HepG2 (cell line): ENCODE results near the gene DRAP1. TPM values are rescaled to one million over a fixed set of nuclear protein-coding genes. Genes with fewer than 3 reads are reported as not detected.

ENCODE experiments used
- CCAR2 ChIP-seq: fragments of 200-400 bp; formaldehyde crosslinking; optimal IDR thresholded peaks from 2 replicates; pipeline ENCODE3; 2018; ENCODE audit warnings: low read depth, mild to moderate bottlenecking, low read length, moderate library complexity
- ETS1 ChIP-seq: sonication (generic); formaldehyde crosslinking; IDR thresholded peaks from 2 replicates; pipeline ENCODE4 v1.4.0; 2020; ENCODE audit warnings: missing genetic modification reagents
- FOXC1 ChIP-seq: sonication (generic); formaldehyde crosslinking; IDR thresholded peaks from 2 replicates; pipeline ENCODE4 v1.8.0; 2022; ENCODE audit warnings: mild to moderate bottlenecking, missing genetic modification reagents, borderline replicate concordance
- HOXA3 ChIP-seq: sonication (generic); formaldehyde crosslinking; IDR thresholded peaks from 2 replicates; pipeline ENCODE4 v1.5.0; 2020; ENCODE audit warnings: missing genetic modification reagents
- MEF2D ChIP-seq: sonication (generic); formaldehyde crosslinking; IDR thresholded peaks from 2 replicates; pipeline ENCODE4 v1.5.1; 2020; ENCODE audit warnings: mild to moderate bottlenecking, missing genetic modification reagents
- NFATC3 ChIP-seq: sonication (generic); formaldehyde crosslinking; IDR thresholded peaks from 2 replicates; pipeline ENCODE4 v1.5.1; 2020; ENCODE audit warnings: mild to moderate bottlenecking, missing genetic modification reagents
- NFIC ChIP-seq: IDR thresholded peaks from 2 replicates; pipeline ENCODE4 v1.6.1; 2012; ENCODE audit warnings: mild to moderate bottlenecking, low read length, inconsistent platforms
- NR2F2 ChIP-seq: IDR thresholded peaks from 2 replicates; pipeline ENCODE4 v1.6.1; 2012; ENCODE audit warnings: low read depth, inconsistent platforms, borderline replicate concordance
- RFX3 ChIP-seq: IDR thresholded peaks from 2 replicates; pipeline ENCODE4 v1.6.1; 2016; ENCODE audit warnings: missing biosample characterization, missing genetic modification reagents
- SIN3B ChIP-seq: fragments of 150-350 bp; IDR thresholded peaks from 2 replicates; pipeline ENCODE4 v1.6.1; 2014; ENCODE audit warnings: low read length
- SMYD3 ChIP-seq: sonication (generic); formaldehyde crosslinking; IDR thresholded peaks from 2 replicates; pipeline ENCODE4 v1.8.1; 2023; ENCODE audit warnings: mild to moderate bottlenecking, missing genetic modification reagents
- SP2 ChIP-seq: sonication (generic); formaldehyde crosslinking; IDR thresholded peaks from 2 replicates; pipeline ENCODE4 v1.5.1; 2020; ENCODE audit warnings: mild to moderate bottlenecking, missing genetic modification reagents
- TFDP2 ChIP-seq: sonication (generic); formaldehyde crosslinking; IDR thresholded peaks from 2 replicates; pipeline ENCODE4 v1.4.0; 2020; ENCODE audit warnings: missing genetic modification reagents
- ZC3H4 ChIP-seq: sonication (generic); formaldehyde crosslinking; IDR thresholded peaks from 2 replicates; pipeline ENCODE4 v1.4.0; 2020; ENCODE audit warnings: missing genetic modification reagents, borderline replicate concordance
- ZFP62 ChIP-seq: sonication (generic); formaldehyde crosslinking; IDR thresholded peaks from 2 replicates; pipeline ENCODE4 v1.4.0; 2020; ENCODE audit warnings: missing genetic modification reagents
- ZNF326 ChIP-seq: sonication (generic); formaldehyde crosslinking; IDR thresholded peaks from 2 replicates; pipeline ENCODE4 v1.4.0; 2020; ENCODE audit warnings: missing genetic modification reagents, borderline replicate concordance
- ZNF383 ChIP-seq: sonication (generic); formaldehyde crosslinking; IDR thresholded peaks from 2 replicates; pipeline ENCODE4 v1.4.0; 2020; ENCODE audit warnings: missing genetic modification reagents, mild to moderate bottlenecking, borderline replicate concordance
- ZNF547 ChIP-seq: sonication (generic); formaldehyde crosslinking; IDR thresholded peaks from 2 replicates; pipeline ENCODE4 v1.5.1; 2020; ENCODE audit warnings: mild to moderate bottlenecking, missing genetic modification reagents
- ZNF552 ChIP-seq: sonication (generic); formaldehyde crosslinking; IDR thresholded peaks from 2 replicates; pipeline ENCODE4 v1.9.0; 2022; ENCODE audit warnings: missing genetic modification reagents, mild to moderate bottlenecking, borderline replicate concordance
- polyA plus RNA-seq, 8 experiments: library from polyadenylated mRNA; depleted of rRNA in 3 of 8; stranded (reverse) in 7 of 8; unstranded in 1 of 8; fragments of >200 nt; fragmentation: Illumina TruSeq in 4 of 8; extraction: Trizol in 4 of 8; gene quantifications; 2 replicates each; pipeline versions ENCODE4 v1.2.1 to v1.2.3, GENCODE V29; 2011 to 2016; ENCODE audit warnings: low read depth in 4 of 8, missing spikeins in 1 of 8, mixed read lengths in 1 of 8; ENCODE audit not compliant: insufficient read depth in 1 of 8
- total RNA-seq, 5 experiments: library from RNA; depleted of rRNA; stranded (reverse); fragments of >200 nt; fragmentation: Illumina TruSeq; extraction: Trizol; gene quantifications; 2 replicates each; pipeline ENCODE4 v1.2.3, GENCODE V29; 2016; ENCODE audit warnings: low read depth in 1 of 5
- TF ChIP-seq, protein P1 (sequence below): sonication (generic); formaldehyde crosslinking; IDR thresholded peaks from 2 replicates; pipeline ENCODE4 v1.4.0; 2020; ENCODE audit warnings: missing genetic modification reagents

DRAP1 gene
- total and polyA plus RNA-seq, 2 of the 13 experiments (the other 11 are each of a cell fraction or from before 2014, with no cell fraction given): 46.8 to 52.3 TPM

GRCh38 chr11:65919141-65919572 is at the start of gene DRAP1 (continued):
- TF ChIP-seq MEF2D (CRISPR knock-in tag) (no peak; the same call in 1 of the 2 replicates), SIN3B (peak; percentile 72), ZNF547 (peak; percentile 57; the same call in 1 of the 2 replicates), RFX3 (peak; percentile 33; the same call in 1 of the 2 replicates), NFATC3 (CRISPR knock-in tag) (no peak), ZNF326 (CRISPR knock-in tag) (no peak), TFDP2 (peak; percentile 86), NR2F2 (peak; percentile 24; the same call in 1 of the 2 replicates), NFIC (no peak), ZNF552 (CRISPR knock-in tag) (peak; percentile 32; the same call in 1 of the 2 replicates), ZNF383 (CRISPR knock-in tag) (0 out of 2 replicates have a peak, but pooled peaks have one; percentile 16), ZFP62 (CRISPR knock-in tag) (no peak), CCAR2 (peak; percentile 79), SMYD3 (CRISPR knock-in tag) (no peak), ETS1 (CRISPR knock-in tag) (no peak), HOXA3 (CRISPR knock-in tag) (peak; percentile 83; the same call in 1 of the 2 replicates), ZC3H4 (CRISPR knock-in tag) (no peak), FOXC1 (CRISPR knock-in tag) (no peak), SP2 (CRISPR knock-in tag) (peak; percentile 53; the same call in 1 of the 2 replicates)
- TF ChIP-seq, protein P1, sequence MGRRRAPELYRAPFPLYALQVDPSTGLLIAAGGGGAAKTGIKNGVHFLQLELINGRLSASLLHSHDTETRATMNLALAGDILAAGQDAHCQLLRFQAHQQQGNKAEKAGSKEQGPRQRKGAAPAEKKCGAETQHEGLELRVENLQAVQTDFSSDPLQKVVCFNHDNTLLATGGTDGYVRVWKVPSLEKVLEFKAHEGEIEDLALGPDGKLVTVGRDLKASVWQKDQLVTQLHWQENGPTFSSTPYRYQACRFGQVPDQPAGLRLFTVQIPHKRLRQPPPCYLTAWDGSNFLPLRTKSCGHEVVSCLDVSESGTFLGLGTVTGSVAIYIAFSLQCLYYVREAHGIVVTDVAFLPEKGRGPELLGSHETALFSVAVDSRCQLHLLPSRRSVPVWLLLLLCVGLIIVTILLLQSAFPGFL (CRISPR knock-in tag): no peak
